Mucosa of rectum (tissue), 2 donors: Measurements from ENCODE around the gene POLDIP2.
"Not testable (repeated sequence)": the region's sequence is repeated elsewhere in the genome, so short reads cannot be mapped to it uniquely, and the experiment has no call there.

Source experiments
- H3K27ac ChIP-seq, 2 donors: one replicate each; pipeline ENCODE4 v1.7.0; 2013; ENCODE audit warnings: inconsistent platforms in 2 of 2, low read depth in 2 of 2, low read length in 2 of 2
- H3K27me3 ChIP-seq, 2 donors: one replicate each; pipeline ENCODE4 v1.7.0; 2013; ENCODE audit warnings: low read length in 2 of 2; ENCODE audit not compliant: control insufficient read depth in 2 of 2, insufficient read depth in 2 of 2
- H3K36me3 ChIP-seq, 2 donors: one replicate each; pipeline ENCODE4 v1.7.0; 2013; ENCODE audit warnings: low read length in 2 of 2; ENCODE audit not compliant: control insufficient read depth in 2 of 2, insufficient read depth in 2 of 2
- H3K4me1 ChIP-seq, 2 donors: one replicate each; pipeline ENCODE4 v1.7.0; 2013; ENCODE audit warnings: low read length in 2 of 2, mild to moderate bottlenecking in 1 of 2; ENCODE audit not compliant: control insufficient read depth in 2 of 2, insufficient read depth in 2 of 2
- H3K4me3 ChIP-seq, 2 donors: one replicate each; pipeline ENCODE4 v1.7.0; 2013; ENCODE audit warnings: low read length in 2 of 2
- H3K9ac ChIP-seq, 2 donors: one replicate each; pipeline ENCODE4 v1.7.0; 2013; ENCODE audit warnings: low read length in 2 of 2, low read depth in 1 of 2, mild to moderate bottlenecking in 1 of 2
- H3K9me3 ChIP-seq, 2 donors: one replicate each; pipeline ENCODE4 v1.7.0; 2013; ENCODE audit warnings: low read length in 2 of 2; ENCODE audit not compliant: control insufficient read depth in 2 of 2
- donor health status: healthy.
- donor health status: Normal muscosa, but diverticular disease.

Gene POLDIP2

GRCh38 chr17:28339431-28339830 lies 17.9 kb downstream of the POLDIP2 start:
- H3K4me1 ChIP-seq = peaks cover 14 to 17% of the 10 kb centered on the region in 2 donors
- H3K27me3 ChIP-seq = no peaks in the 10 kb centered on the region
- H3K9me3 ChIP-seq = no peaks in the 10 kb centered on the region
- no peak overlapping the region for H3K4me3 ChIP-seq
- H3K27ac ChIP-seq = no peak overlapping the region
- peaks cover 38 to 46% of the 10 kb centered on the region in 2 donors for H3K36me3 ChIP-seq
- no peak overlapping the region for H3K9ac ChIP-seq

GRCh38 chr17:28338769-28339212 lies 18.5 kb downstream of the POLDIP2 start:
- not testable (repeated sequence) for H3K27me3 ChIP-seq, H3K27ac ChIP-seq, H3K9me3 ChIP-seq, H3K4me3 ChIP-seq, H3K9ac ChIP-seq
- H3K4me1 ChIP-seq = peaks cover 19 to 20% of the 10 kb centered on the region in 2 donors
- H3K36me3 ChIP-seq = peaks cover 31 to 39% of the 10 kb centered on the region in 2 donors

- peaks cover 28 to 34% of the 10 kb centered on the region in 2 donors for H3K36me3 ChIP-seq
- no peaks in the 10 kb centered on the region for H3K27me3 ChIP-seq
- no peak overlapping the region for H3K27ac ChIP-seq
- no peak overlapping the region for H3K4me3 ChIP-seq
- peaks cover 19 to 20% of the 10 kb centered on the region in 2 donors for H3K4me1 ChIP-seq
- H3K9ac ChIP-seq = no peak overlapping the region
- no peaks in the 10 kb centered on the region for H3K9me3 ChIP-seq
Measured at GRCh38 chr17:28338056-28338768, 19.1 kb downstream of the POLDIP2 start.

DNA sequence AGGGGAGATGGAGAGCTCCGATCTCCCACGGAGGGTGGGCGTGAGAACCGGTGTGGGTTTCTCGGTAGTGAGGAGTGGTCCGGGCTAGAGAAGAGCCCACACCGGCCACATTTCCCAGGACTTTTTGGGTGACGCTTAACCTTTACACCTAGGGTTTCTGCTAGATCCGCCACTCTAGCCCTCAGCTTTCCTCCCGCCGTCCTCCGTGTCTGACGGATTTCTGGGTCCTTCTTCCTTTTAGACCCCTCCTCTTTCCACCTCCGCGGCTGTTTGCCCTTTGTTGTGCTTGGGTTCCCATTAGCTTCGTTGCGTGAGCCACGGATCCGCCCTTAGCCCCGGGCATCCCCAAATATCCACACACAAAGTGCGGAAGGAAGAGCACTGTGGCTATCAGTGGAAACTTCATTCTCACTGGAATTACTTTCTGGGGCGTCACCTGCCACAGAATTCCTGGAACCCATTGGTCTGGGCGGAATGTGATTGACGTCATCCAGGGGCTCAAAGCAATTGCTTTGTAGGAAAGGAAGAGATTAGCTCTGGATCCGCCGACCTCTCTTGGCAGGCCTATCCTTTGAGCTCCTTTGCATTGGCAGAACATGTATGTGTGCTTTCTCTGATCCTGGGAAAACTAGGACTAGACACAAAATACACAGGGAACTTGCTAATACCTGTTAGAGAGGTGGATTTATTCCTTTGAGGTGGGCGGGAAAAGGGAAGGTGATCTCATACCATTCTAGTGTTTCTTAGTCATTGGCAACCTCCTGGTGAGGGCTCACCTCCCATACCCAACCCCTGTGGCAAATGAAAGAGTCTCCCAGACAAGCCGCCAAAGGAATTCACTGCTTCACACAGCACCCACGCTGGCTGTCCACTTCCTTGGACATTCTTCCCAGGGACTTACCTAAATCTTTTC lies 21.1 kb downstream of the POLDIP2 start:
- peaks cover 19 to 20% of the 10 kb centered on the region in 2 donors for H3K4me1 ChIP-seq
- H3K9ac ChIP-seq = peak overlapping the region; percentile 76 to 78

GRCh38 chr17:28335201-28335958 lies 21.9 kb downstream of the POLDIP2 start, which contains the start of the genes IFT20 and TNFAIP1:
Gene IFT20 (minus strand): TSS chr17:28335472. CDS start chr17:28331985, 3,487 bp downstream.
Gene TNFAIP1 (plus strand): TSS chr17:28335761. CDS start chr17:28339522, 3,761 bp downstream.
- Histone ChIP-seq H3K4me1 (peaks cover 19 to 20% of the 10 kb centered on the region in 2 donors), H3K27me3 (no peaks in the 10 kb centered on the region), H3K9ac (peak within 1 kb of the TSS; percentile 76 to 78), H3K9me3 (no peaks in the 10 kb centered on the region), H3K27ac (peak within 1 kb of the TSS; percentile 89 to 93), H3K4me3 (peak within 1 kb of the TSS; percentile 82 to 89), H3K36me3 (peaks cover 23 to 26% of the 10 kb centered on the region in 2 donors)

More for the DNA sequence above, 21.1 kb downstream of the POLDIP2 start:
- peaks cover 22 to 24% of the 10 kb centered on the region in 2 donors for H3K36me3 ChIP-seq
- H3K27me3 ChIP-seq = no peaks in the 10 kb centered on the region
- peak overlapping the region; percentile 89 to 93 for H3K27ac ChIP-seq
- H3K9me3 ChIP-seq = no peaks in the 10 kb centered on the region
- peak overlapping the region; percentile 82 to 89 for H3K4me3 ChIP-seq

DNA sequence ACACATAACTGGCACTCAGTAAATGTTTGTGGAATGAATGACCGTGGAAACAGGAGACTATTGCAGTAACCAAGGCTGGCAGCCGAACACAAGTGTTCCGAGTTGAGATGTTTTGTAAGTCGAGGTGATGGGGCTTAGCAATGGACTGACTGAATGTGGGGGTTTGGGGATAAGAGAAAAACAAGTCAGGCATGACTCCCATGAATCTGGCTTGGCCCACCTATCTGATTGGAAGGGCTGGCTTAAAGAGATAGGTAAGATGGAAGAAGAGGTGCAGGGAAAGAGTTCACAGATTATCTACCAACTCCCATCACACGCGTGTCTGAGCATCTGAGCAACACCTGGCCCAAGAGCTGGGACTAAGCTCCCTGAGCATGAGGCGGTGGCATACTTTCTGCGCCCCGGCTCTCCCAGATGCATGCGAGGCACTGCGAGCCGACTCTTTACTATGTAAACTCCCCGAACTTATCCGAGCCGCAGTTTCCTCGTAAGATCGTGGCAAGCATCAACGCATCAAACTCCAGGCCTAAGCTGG lies 22.6 kb downstream of the POLDIP2 start:
- Histone ChIP-seq H3K9me3 (no peaks in the 10 kb centered on the region), H3K27me3 (no peaks in the 10 kb centered on the region), H3K4me1 (peaks cover 19 to 20% of the 10 kb centered on the region in 2 donors), H3K36me3 (peaks cover 19 to 21% of the 10 kb centered on the region in 2 donors), H3K9ac (peak overlapping the region; percentile 76 to 78), H3K27ac (peak overlapping the region; percentile 84 to 93), H3K4me3 (peak overlapping the region; percentile 82 to 89)

GRCh38 chr17:28334171-28334570 lies 23.2 kb downstream of the POLDIP2 start:
- Histone ChIP-seq H3K27ac (no peak overlapping the region), H3K4me3 (peak overlapping the region; percentile 82 to 89), H3K4me1 (peaks cover 19 to 20% of the 10 kb centered on the region in 2 donors)

GRCh38 chr17:28333083-28333746 lies 24.1 kb downstream of the POLDIP2 start:
- no peak overlapping the region for H3K9ac ChIP-seq
- H3K27ac ChIP-seq = no peak overlapping the region
- H3K4me3 ChIP-seq = no peak overlapping the region
- no peaks in the 10 kb centered on the region for H3K9me3 ChIP-seq
- peaks cover 24 to 30% of the 10 kb centered on the region in 2 donors for H3K36me3 ChIP-seq
- peaks cover 19 to 20% of the 10 kb centered on the region in 2 donors for H3K4me1 ChIP-seq
- no peaks in the 10 kb centered on the region for H3K27me3 ChIP-seq

More at GRCh38 chr17:28334171-28334570, 23.2 kb downstream of the POLDIP2 start:
- H3K27me3 ChIP-seq = no peaks in the 10 kb centered on the region
- H3K9ac ChIP-seq = peak overlapping the region; percentile 76 to 78
- H3K9me3 ChIP-seq = no peaks in the 10 kb centered on the region
- H3K36me3 ChIP-seq = peaks cover 21 to 22% of the 10 kb centered on the region in 2 donors

DNA sequence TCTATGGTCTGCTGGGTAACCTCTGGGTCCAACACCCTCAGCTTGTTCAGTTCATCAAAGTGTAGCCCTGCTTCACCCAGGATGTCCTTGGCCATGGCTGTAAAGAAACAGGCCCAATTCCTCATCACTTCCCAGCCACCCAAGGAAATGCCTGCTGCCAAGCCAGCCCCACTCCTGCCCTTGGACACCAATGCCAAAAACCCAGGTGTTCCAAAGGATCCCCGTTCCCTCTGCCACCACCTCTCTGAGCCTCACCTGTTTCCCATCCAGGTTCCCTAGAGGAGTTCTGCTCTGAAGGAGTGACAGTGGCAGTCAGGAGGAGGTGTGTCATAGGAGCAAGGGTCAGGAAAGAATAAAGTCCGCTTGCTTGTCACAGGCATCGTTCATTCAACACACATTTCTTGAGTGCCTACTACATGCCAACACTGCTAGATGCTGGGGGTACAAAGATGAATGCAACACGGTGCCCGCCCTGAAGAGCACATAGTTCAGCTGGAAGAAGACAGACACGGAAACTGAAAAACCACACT lies 25.4 kb downstream of the POLDIP2 start:
- no peaks in the 10 kb centered on the region for H3K27me3 ChIP-seq
- H3K9me3 ChIP-seq = no peaks in the 10 kb centered on the region
- H3K9ac ChIP-seq = no peak overlapping the region
- H3K36me3 ChIP-seq = peaks cover 30 to 41% of the 10 kb centered on the region in 2 donors
- no peak overlapping the region for H3K27ac ChIP-seq
- H3K4me1 ChIP-seq = peaks cover 17 to 19% of the 10 kb centered on the region in 2 donors
- no peak overlapping the region for H3K4me3 ChIP-seq
